SK-N-SH treated with all-trans-retinoic acid at 6 μM for 48 hours (cell line): ENCODE measurements around the gene IL12RB1.

Experiments used
- CSDC2 ChIP-seq: fragments of 250-450 bp; sonication (Bioruptor Pico); IDR thresholded peaks from 2 replicates; pipeline ENCODE4 v1.5.0; 2020; ENCODE audit warnings: mild to moderate bottlenecking, moderate library complexity
- ISL1 ChIP-seq: fragments of 250-450 bp; sonication (Bioruptor Pico); IDR thresholded peaks from 2 replicates; pipeline ENCODE4 v2.1.2; 2022; ENCODE audit warnings: mild to moderate bottlenecking, moderate library complexity
- OSR1 ChIP-seq: fragments of 250-450 bp; sonication (Bioruptor Pico); IDR thresholded peaks from 2 replicates; pipeline ENCODE4 v1.8.0; 2022; ENCODE audit warnings: moderate library complexity, mild to moderate bottlenecking, inconsistent platforms
- RARB ChIP-seq: fragments of 250-450 bp; sonication (Bioruptor Pico); IDR thresholded peaks from 2 replicates; pipeline ENCODE4 v1.8.0; 2021; ENCODE audit warnings: mild to moderate bottlenecking, moderate library complexity
- SNAI2 ChIP-seq: fragments of 250-450 bp; sonication (Bioruptor Pico); IDR thresholded peaks from 2 replicates; pipeline ENCODE4 v1.5.0; 2020; ENCODE audit warnings: mild to moderate bottlenecking, moderate library complexity
- TOX ChIP-seq: fragments of 250-450 bp; sonication (Bioruptor Pico); IDR thresholded peaks from 2 replicates; pipeline ENCODE4 v1.8.0; 2021; ENCODE audit warnings: mild to moderate bottlenecking, moderate library complexity, borderline replicate concordance
- ZC3H10 ChIP-seq: fragments of 250-450 bp; sonication (Bioruptor Pico); IDR thresholded peaks from 2 replicates; pipeline ENCODE4 v1.5.1; 2021; ENCODE audit warnings: mild to moderate bottlenecking, moderate library complexity
- TF ChIP-seq, protein P1 (sequence below): fragments of 250-450 bp; sonication (Bioruptor Pico); IDR thresholded peaks from 2 replicates; pipeline ENCODE4 v1.5.1; 2020; ENCODE audit warnings: low read depth, mild to moderate bottlenecking, moderate library complexity
- TF ChIP-seq, protein P2 (sequence below): fragments of 250-450 bp; sonication (Bioruptor Pico); IDR thresholded peaks from 2 replicates; pipeline ENCODE4 v1.5.1; 2021; ENCODE audit warnings: mild to moderate bottlenecking, moderate library complexity
- TF ChIP-seq, protein P3 (sequence below): fragments of 250-450 bp; sonication (Bioruptor Pico); IDR thresholded peaks from 2 replicates; pipeline ENCODE4 v1.8.0; 2020; ENCODE audit warnings: mild to moderate bottlenecking, moderate library complexity, borderline replicate concordance
- TF ChIP-seq, protein P4 (sequence below): fragments of 250-450 bp; sonication (Bioruptor Pico); IDR thresholded peaks from 2 replicates; pipeline ENCODE4 v1.5.0; 2020; ENCODE audit warnings: mild to moderate bottlenecking, moderate library complexity

DNA sequence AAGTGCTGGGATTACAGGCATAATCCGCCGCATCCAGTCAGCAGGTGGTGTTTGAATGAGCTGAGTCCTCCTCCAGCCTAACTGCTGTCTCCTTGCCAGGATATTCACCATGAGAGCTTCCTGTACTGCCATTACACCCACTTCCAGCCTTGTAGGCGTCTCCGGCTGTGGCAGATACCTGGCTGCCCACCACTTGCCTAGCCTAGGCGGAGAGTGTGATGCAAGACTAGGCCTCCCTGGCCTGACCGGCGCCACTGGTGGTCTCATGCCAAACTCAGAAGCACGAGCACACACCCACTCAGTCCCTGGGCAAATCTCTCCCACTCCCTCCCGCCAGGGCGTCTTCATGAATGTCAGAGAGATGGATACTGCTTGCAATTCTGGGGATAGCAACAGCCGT lies 16.6 kb downstream of the IL12RB1 start:
- no peak for TF ChIP-seq TOX (CRISPR knock-in tag)
- TF ChIP-seq, protein P1, sequence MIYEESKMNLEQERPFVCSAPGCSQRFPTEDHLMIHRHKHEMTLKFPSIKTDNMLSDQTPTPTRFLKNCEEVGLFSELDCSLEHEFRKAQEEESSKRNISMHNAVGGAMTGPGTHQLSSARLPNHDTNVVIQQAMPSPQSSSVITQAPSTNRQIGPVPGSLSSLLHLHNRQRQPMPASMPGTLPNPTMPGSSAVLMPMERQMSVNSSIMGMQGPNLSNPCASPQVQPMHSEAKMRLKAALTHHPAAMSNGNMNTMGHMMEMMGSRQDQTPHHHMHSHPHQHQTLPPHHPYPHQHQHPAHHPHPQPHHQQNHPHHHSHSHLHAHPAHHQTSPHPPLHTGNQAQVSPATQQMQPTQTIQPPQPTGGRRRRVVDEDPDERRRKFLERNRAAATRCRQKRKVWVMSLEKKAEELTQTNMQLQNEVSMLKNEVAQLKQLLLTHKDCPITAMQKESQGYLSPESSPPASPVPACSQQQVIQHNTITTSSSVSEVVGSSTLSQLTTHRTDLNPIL (CRISPR knock-in tag): no peak
- TF ChIP-seq, protein P2, sequence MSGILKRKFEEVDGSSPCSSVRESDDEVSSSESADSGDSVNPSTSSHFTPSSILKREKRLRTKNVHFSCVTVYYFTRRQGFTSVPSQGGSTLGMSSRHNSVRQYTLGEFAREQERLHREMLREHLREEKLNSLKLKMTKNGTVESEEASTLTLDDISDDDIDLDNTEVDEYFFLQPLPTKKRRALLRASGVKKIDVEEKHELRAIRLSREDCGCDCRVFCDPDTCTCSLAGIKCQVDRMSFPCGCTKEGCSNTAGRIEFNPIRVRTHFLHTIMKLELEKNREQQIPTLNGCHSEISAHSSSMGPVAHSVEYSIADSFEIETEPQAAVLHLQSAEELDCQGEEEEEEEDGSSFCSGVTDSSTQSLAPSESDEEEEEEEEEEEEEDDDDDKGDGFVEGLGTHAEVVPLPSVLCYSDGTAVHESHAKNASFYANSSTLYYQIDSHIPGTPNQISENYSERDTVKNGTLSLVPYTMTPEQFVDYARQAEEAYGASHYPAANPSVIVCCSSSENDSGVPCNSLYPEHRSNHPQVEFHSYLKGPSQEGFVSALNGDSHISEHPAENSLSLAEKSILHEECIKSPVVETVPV (CRISPR knock-in tag): no peak
- TF ChIP-seq, protein P3, sequence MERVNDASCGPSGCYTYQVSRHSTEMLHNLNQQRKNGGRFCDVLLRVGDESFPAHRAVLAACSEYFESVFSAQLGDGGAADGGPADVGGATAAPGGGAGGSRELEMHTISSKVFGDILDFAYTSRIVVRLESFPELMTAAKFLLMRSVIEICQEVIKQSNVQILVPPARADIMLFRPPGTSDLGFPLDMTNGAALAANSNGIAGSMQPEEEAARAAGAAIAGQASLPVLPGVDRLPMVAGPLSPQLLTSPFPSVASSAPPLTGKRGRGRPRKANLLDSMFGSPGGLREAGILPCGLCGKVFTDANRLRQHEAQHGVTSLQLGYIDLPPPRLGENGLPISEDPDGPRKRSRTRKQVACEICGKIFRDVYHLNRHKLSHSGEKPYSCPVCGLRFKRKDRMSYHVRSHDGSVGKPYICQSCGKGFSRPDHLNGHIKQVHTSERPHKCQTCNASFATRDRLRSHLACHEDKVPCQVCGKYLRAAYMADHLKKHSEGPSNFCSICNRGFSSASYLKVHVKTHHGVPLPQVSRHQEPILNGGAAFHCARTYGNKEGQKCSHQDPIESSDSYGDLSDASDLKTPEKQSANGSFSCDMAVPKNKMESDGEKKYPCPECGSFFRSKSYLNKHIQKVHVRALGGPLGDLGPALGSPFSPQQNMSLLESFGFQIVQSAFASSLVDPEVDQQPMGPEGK: no peak
- no peak for TF ChIP-seq SNAI2
- TF ChIP-seq ZC3H10 (CRISPR knock-in tag): no peak
- TF ChIP-seq ISL1: no peak
- no peak for TF ChIP-seq CSDC2 (CRISPR knock-in tag)
- no peak for TF ChIP-seq RARB (CRISPR knock-in tag)
- TF ChIP-seq OSR1 (CRISPR knock-in tag): no peak
- TF ChIP-seq, protein P4, sequence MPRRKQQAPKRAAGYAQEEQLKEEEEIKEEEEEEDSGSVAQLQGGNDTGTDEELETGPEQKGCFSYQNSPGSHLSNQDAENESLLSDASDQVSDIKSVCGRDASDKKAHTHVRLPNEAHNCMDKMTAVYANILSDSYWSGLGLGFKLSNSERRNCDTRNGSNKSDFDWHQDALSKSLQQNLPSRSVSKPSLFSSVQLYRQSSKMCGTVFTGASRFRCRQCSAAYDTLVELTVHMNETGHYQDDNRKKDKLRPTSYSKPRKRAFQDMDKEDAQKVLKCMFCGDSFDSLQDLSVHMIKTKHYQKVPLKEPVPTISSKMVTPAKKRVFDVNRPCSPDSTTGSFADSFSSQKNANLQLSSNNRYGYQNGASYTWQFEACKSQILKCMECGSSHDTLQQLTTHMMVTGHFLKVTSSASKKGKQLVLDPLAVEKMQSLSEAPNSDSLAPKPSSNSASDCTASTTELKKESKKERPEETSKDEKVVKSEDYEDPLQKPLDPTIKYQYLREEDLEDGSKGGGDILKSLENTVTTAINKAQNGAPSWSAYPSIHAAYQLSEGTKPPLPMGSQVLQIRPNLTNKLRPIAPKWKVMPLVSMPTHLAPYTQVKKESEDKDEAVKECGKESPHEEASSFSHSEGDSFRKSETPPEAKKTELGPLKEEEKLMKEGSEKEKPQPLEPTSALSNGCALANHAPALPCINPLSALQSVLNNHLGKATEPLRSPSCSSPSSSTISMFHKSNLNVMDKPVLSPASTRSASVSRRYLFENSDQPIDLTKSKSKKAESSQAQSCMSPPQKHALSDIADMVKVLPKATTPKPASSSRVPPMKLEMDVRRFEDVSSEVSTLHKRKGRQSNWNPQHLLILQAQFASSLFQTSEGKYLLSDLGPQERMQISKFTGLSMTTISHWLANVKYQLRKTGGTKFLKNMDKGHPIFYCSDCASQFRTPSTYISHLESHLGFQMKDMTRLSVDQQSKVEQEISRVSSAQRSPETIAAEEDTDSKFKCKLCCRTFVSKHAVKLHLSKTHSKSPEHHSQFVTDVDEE (CRISPR knock-in tag): no peak
